ENCODE measurements around the gene SKIC3.

Gene SKIC3

GRCh38 chr5:95554647-95555548, at the start of gene SKIC3, which contains the start of gene ARSK:
TSS of gene SKIC3 (minus strand) at chr5:95554977. CDS start at chr5:95547150, 7,827 bp downstream.
TSS of gene ARSK (plus strand) at chr5:95555101. CDS start at chr5:95555279, 178 bp downstream.
- peak; percentile 99 for DNase-seq (ENCODE audit: low spot score)

GRCh38 chr5:95600557-95600956, 45.8 kb upstream of the SKIC3 start:
- no peak for DNase-seq (ENCODE audit: low spot score)

- DNase-seq (ENCODE audit: low spot score), result no peak
These were observed 44.5 kb upstream of the SKIC3 start for GRCh38 chr5:95599252-95599651.

- no peak for DNase-seq (ENCODE audit: low spot score)
These were observed 40.6 kb upstream of the SKIC3 start for GRCh38 chr5:95595289-95595931.

- no peak for DNase-seq (ENCODE audit: low spot score)
These were observed 36.7 kb upstream of the SKIC3 start for GRCh38 chr5:95591490-95591901.

- DNase-seq (ENCODE audit: low spot score), result no peak
These were observed 36.1 kb upstream of the SKIC3 start for GRCh38 chr5:95590880-95591279.

- DNase-seq (ENCODE audit: low spot score), result no peak
These were observed 29.2 kb upstream of the SKIC3 start for GRCh38 chr5:95583992-95584391.

GRCh38 chr5:95581576-95581975, 26.8 kb upstream of the SKIC3 start:
- no peak for DNase-seq (ENCODE audit: low spot score)

- DNase-seq (ENCODE audit: low spot score), result no peak
These were observed 17.2 kb upstream of the SKIC3 start for GRCh38 chr5:95572016-95572415.

- no peak for DNase-seq (ENCODE audit: low spot score)
These were observed 10.6 kb upstream of the SKIC3 start for GRCh38 chr5:95565280-95565920.

GRCh38 chr5:95564450-95564849, 9.7 kb upstream of the SKIC3 start:
- DNase-seq (ENCODE audit: low spot score), result no peak

- no peak for DNase-seq (ENCODE audit: low spot score)
These were observed 8.6 kb upstream of the SKIC3 start for GRCh38 chr5:95563367-95563766.

GRCh38 chr5:95562282-95562681, 7.5 kb upstream of the SKIC3 start:
- DNase-seq (ENCODE audit: low spot score), result no peak

GRCh38 chr5:95557841-95558240, 3.1 kb upstream of the SKIC3 start:
- DNase-seq (ENCODE audit: low spot score), result no peak

GRCh38 chr5:95555553-95555952, 776 bp upstream of the SKIC3 start:
- DNase-seq (ENCODE audit: low spot score), result peak; percentile 18

- no peak for DNase-seq (ENCODE audit: low spot score)
These were observed 488 bp downstream of the SKIC3 start for GRCh38 chr5:95554331-95554646.

GRCh38 chr5:95549030-95549429, 5.7 kb downstream of the SKIC3 start:
- DNase-seq (ENCODE audit: low spot score), result no peak

- no peak for DNase-seq (ENCODE audit: low spot score)
These were observed 11.6 kb downstream of the SKIC3 start for GRCh38 chr5:95543017-95543705.

GRCh38 chr5:95537501-95537900, 17.3 kb downstream of the SKIC3 start:
- no peak for DNase-seq (ENCODE audit: low spot score)

- DNase-seq (ENCODE audit: low spot score), result no peak
These were observed 21.0 kb downstream of the SKIC3 start for GRCh38 chr5:95533761-95534160.

GRCh38 chr5:95533106-95533505, 21.7 kb downstream of the SKIC3 start:
- no peak for DNase-seq (ENCODE audit: low spot score)

GRCh38 chr5:95532415-95532814, 22.4 kb downstream of the SKIC3 start:
- DNase-seq (ENCODE audit: low spot score), result no peak
